Stimulated activated CD4-positive, alpha-beta T cell treated with anti-CD3 and anti-CD28 coated beads, Interleukin-1b, Interleukin-23, amount 100 ng/mL, for 24 hours (primary cell): ENCODE results near the gene LRRC26.
A peak's percentile ranks its signal among the peaks of the same experiment; 100 is the strongest.

Experiments
- DNase-seq, 4 experiments: peaks; one replicate each; pipeline ENCODE4 v3.0.0-alpha.2; 2020; ENCODE audit warnings: low read depth in 4 of 4, low spot score in 1 of 4

LRRC26 gene

GRCh38 chr9:137156567-137157375, 13.1 kb downstream of the LRRC26 start:
- peak; percentile 27 to 47 (median 44) for DNase-seq

- no peak for DNase-seq
Observed at GRCh38 chr9:137152844-137153405, 16.9 kb downstream of the LRRC26 start.

- peak in 2 of 4 experiments; percentile 40 to 48 for DNase-seq
Observed at GRCh38 chr9:137150617-137151457, 19.0 kb downstream of the LRRC26 start.

- no peak for DNase-seq
Observed at GRCh38 chr9:137149942-137150616, 19.8 kb downstream of the LRRC26 start.

- DNase-seq, result no peak
Observed at GRCh38 chr9:137149363-137149762, 20.5 kb downstream of the LRRC26 start.

- no peak for DNase-seq
Observed at GRCh38 chr9:137148661-137149060, 21.2 kb downstream of the LRRC26 start.

GRCh38 chr9:137148242-137148641, 21.6 kb downstream of the LRRC26 start:
- DNase-seq, result no peak

GRCh38 chr9:137147793-137148160, 22.1 kb downstream of the LRRC26 start:
- no peak for DNase-seq

GRCh38 chr9:137147091-137147792, 22.6 kb downstream of the LRRC26 start:
- no peak for DNase-seq

GRCh38 chr9:137146527-137146918, 23.3 kb downstream of the LRRC26 start:
- no peak for DNase-seq

GRCh38 chr9:137145731-137146526, 23.9 kb downstream of the LRRC26 start:
- no peak for DNase-seq

- DNase-seq, result no peak
Observed at GRCh38 chr9:137143459-137143858, 26.4 kb downstream of the LRRC26 start.

GRCh38 chr9:137141976-137142936, 27.6 kb downstream of the LRRC26 start:
- no peak for DNase-seq

- no peak for DNase-seq
Observed at GRCh38 chr9:137141050-137141810, 28.6 kb downstream of the LRRC26 start.

GRCh38 chr9:137140151-137141012, 29.5 kb downstream of the LRRC26 start:
- DNase-seq, result no peak

- no peak for DNase-seq
Observed at GRCh38 chr9:137139468-137140150, 30.2 kb downstream of the LRRC26 start.
